ENCODE data around the gene FLVCR2.
A peak's percentile ranks its signal among the peaks of the same experiment; 100 is the strongest.
"Not testable (repeated sequence)": the region's sequence is repeated elsewhere in the genome, so short reads cannot be mapped to it uniquely, and the experiment has no call there.

FLVCR2 gene

GRCh38 chr14:75597149-75597548 lies 18.7 kb downstream of the FLVCR2 start:
- Mint-ChIP-seq H3K27ac (no peak overlapping the region), H3K36me3 (no peaks in the 10 kb centered on the region), H3K9me3 (no peaks in the 10 kb centered on the region), H3K4me1 (no peaks in the 10 kb centered on the region), H3K4me3 (no peak overlapping the region)
- DNase-seq (ENCODE audit: low spot score in 2 of 2), result no peak
- ATAC-seq, result no peak

- not testable (repeated sequence) for H3K4me1 Mint-ChIP-seq; H3K36me3 Mint-ChIP-seq; H3K4me3 Mint-ChIP-seq; H3K27ac Mint-ChIP-seq; ATAC-seq; H3K9me3 Mint-ChIP-seq; DNase-seq (ENCODE audit: low spot score in 2 of 2)
Measured at GRCh38 chr14:75600100-75600499, 21.7 kb downstream of the FLVCR2 start.

GRCh38 chr14:75601061-75601460 lies 22.6 kb downstream of the FLVCR2 start:
- not testable (repeated sequence) for H3K36me3 Mint-ChIP-seq; H3K4me1 Mint-ChIP-seq; H3K27ac Mint-ChIP-seq; DNase-seq (ENCODE audit: low spot score in 2 of 2); ATAC-seq; H3K9me3 Mint-ChIP-seq; H3K4me3 Mint-ChIP-seq

GRCh38 chr14:75602503-75602902 lies 24.1 kb downstream of the FLVCR2 start:
- DNase-seq (ENCODE audit: low spot score in 2 of 2) (no peak), ATAC-seq (no peak)
- Mint-ChIP-seq H3K9me3 (no peaks in the 10 kb centered on the region), H3K4me3 (no peak overlapping the region), H3K4me1 (no peaks in the 10 kb centered on the region), H3K36me3 (no peaks in the 10 kb centered on the region), H3K27ac (no peak overlapping the region)

GRCh38 chr14:75604979-75605851 lies 26.8 kb downstream of the FLVCR2 start:
- DNase-seq (ENCODE audit: low spot score in 2 of 2), result no peak
- Mint-ChIP-seq H3K4me1 (no peaks in the 10 kb centered on the region), H3K9me3 (no peaks in the 10 kb centered on the region), H3K27ac (no peak overlapping the region), H3K36me3 (no peaks in the 10 kb centered on the region), H3K4me3 (no peak overlapping the region)
- ATAC-seq, result no peak

GRCh38 chr14:75605916-75606315 lies 27.5 kb downstream of the FLVCR2 start:
- DNase-seq (ENCODE audit: low spot score in 2 of 2) (no peak), ATAC-seq (no peak)
- no peak overlapping the region for H3K4me3 Mint-ChIP-seq
- no peaks in the 10 kb centered on the region for H3K9me3 Mint-ChIP-seq
- H3K36me3 Mint-ChIP-seq, result no peaks in the 10 kb centered on the region
- H3K4me1 Mint-ChIP-seq, result peaks cover 5% of the 10 kb centered on the region
- no peak overlapping the region for H3K27ac Mint-ChIP-seq

- ATAC-seq (no peak), DNase-seq (ENCODE audit: low spot score in 2 of 2) (no peak)
- H3K36me3 Mint-ChIP-seq, result no peaks in the 10 kb centered on the region
- peaks cover 7% of the 10 kb centered on the region for H3K4me1 Mint-ChIP-seq
- H3K4me3 Mint-ChIP-seq, result no peak overlapping the region
- no peaks in the 10 kb centered on the region for H3K9me3 Mint-ChIP-seq
- H3K27ac Mint-ChIP-seq, result no peak overlapping the region
Measured at GRCh38 chr14:75607044-75607443, 28.6 kb downstream of the FLVCR2 start.

GRCh38 chr14:75607842-75608640 lies 29.6 kb downstream of the FLVCR2 start:
- ATAC-seq, result no peak
- Mint-ChIP-seq H3K4me1 (peaks cover 7% of the 10 kb centered on the region), H3K9me3 (no peaks in the 10 kb centered on the region), H3K4me3 (no peak overlapping the region), H3K27ac (no peak overlapping the region), H3K36me3 (no peaks in the 10 kb centered on the region)
- DNase-seq (ENCODE audit: low spot score in 2 of 2), result no peak

GRCh38 chr14:75609116-75609515 lies 30.7 kb downstream of the FLVCR2 start:
- Mint-ChIP-seq H3K27ac (no peak overlapping the region), H3K4me3 (no peak overlapping the region), H3K36me3 (no peaks in the 10 kb centered on the region), H3K4me1 (peaks cover 7% of the 10 kb centered on the region), H3K9me3 (no peaks in the 10 kb centered on the region)
- ATAC-seq (no peak), DNase-seq (ENCODE audit: low spot score in 2 of 2) (no peak)

- DNase-seq (ENCODE audit: low spot score in 2 of 2) (no peak), ATAC-seq (peak; percentile 57)
- peaks cover 7% of the 10 kb centered on the region for H3K4me1 Mint-ChIP-seq
- H3K4me3 Mint-ChIP-seq, result no peak overlapping the region
- no peaks in the 10 kb centered on the region for H3K36me3 Mint-ChIP-seq
- no peaks in the 10 kb centered on the region for H3K9me3 Mint-ChIP-seq
- no peak overlapping the region for H3K27ac Mint-ChIP-seq
Measured at GRCh38 chr14:75609606-75610475, 31.4 kb downstream of the FLVCR2 start.

GRCh38 chr14:75610834-75611233 lies 32.4 kb downstream of the FLVCR2 start:
- ATAC-seq, result peak; percentile 49
- Mint-ChIP-seq H3K9me3 (no peaks in the 10 kb centered on the region), H3K4me3 (no peak overlapping the region), H3K36me3 (no peaks in the 10 kb centered on the region), H3K27ac (no peak overlapping the region), H3K4me1 (peaks cover 7% of the 10 kb centered on the region)
- DNase-seq (ENCODE audit: low spot score in 2 of 2), result no peak

GRCh38 chr14:75612157-75612556 lies 33.7 kb downstream of the FLVCR2 start:
- ATAC-seq (no peak), DNase-seq (ENCODE audit: low spot score in 2 of 2) (no peak)
- Mint-ChIP-seq H3K9me3 (no peaks in the 10 kb centered on the region), H3K27ac (no peak overlapping the region), H3K4me3 (no peak overlapping the region), H3K4me1 (peaks cover 7% of the 10 kb centered on the region), H3K36me3 (no peaks in the 10 kb centered on the region)

- Mint-ChIP-seq H3K4me1 (peaks cover 7% of the 10 kb centered on the region), H3K27ac (no peak overlapping the region), H3K9me3 (no peaks in the 10 kb centered on the region), H3K4me3 (no peak overlapping the region), H3K36me3 (no peaks in the 10 kb centered on the region)
- ATAC-seq, result no peak
- no peak for DNase-seq (ENCODE audit: low spot score in 2 of 2)
Measured at GRCh38 chr14:75614179-75614578, 35.8 kb downstream of the FLVCR2 start.

GRCh38 chr14:75615200-75615599 lies 36.8 kb downstream of the FLVCR2 start:
- no peak for DNase-seq (ENCODE audit: low spot score in 2 of 2)

GRCh38 chr14:75619548-75619947 lies 41.1 kb downstream of the FLVCR2 start:
- no peak for ATAC-seq
- H3K27ac Mint-ChIP-seq, result no peak overlapping the region

More at GRCh38 chr14:75615200-75615599, 36.8 kb downstream of the FLVCR2 start:
- no peak overlapping the region for H3K27ac Mint-ChIP-seq
- H3K9me3 Mint-ChIP-seq, result no peaks in the 10 kb centered on the region
- no peak for ATAC-seq
- H3K4me3 Mint-ChIP-seq, result no peak overlapping the region
- H3K36me3 Mint-ChIP-seq, result no peaks in the 10 kb centered on the region
- H3K4me1 Mint-ChIP-seq, result peaks cover 7% of the 10 kb centered on the region

More at GRCh38 chr14:75619548-75619947, 41.1 kb downstream of the FLVCR2 start:
- no peaks in the 10 kb centered on the region for H3K9me3 Mint-ChIP-seq
- H3K36me3 Mint-ChIP-seq, result no peaks in the 10 kb centered on the region
- H3K4me3 Mint-ChIP-seq, result no peak overlapping the region
- DNase-seq (ENCODE audit: low spot score in 2 of 2), result no peak
- no peaks in the 10 kb centered on the region for H3K4me1 Mint-ChIP-seq

Measured in stimulated activated effector memory CD8-positive, alpha-beta T cell treated with anti-CD3 and anti-CD28 coated beads, Interleukin-12 subunit alpha, Interleukin-12 subunit beta, amount 100 ng/mL, for 72 hours (primary cell).